GM12891 (cell line): Measurements from ENCODE around the gene CCDC197.

Experiments used
- DNase-seq: peaks from one replicate; pipeline ENCODE4 v3.0.0; 2011; ENCODE audit warnings: low spot score; ENCODE audit not compliant: insufficient read length
- FAIRE-seq: peaks from 2 replicates; lab custom pipeline; 2011; peaks lifted over from hg19 to GRCh38; lab: Jason Lieb, UNC
- PAX5 ChIP-seq: IDR thresholded peaks from 2 replicates; pipeline ENCODE4 v1.6.1; 2011; ENCODE audit warnings: low read length, moderate library complexity, mild to moderate bottlenecking; ENCODE audit not compliant: insufficient read depth, severe bottlenecking
- POLR2A ChIP-seq: IDR thresholded peaks from 2 replicates; pipeline ENCODE4 v1.6.1; 2011; ENCODE audit warnings: low read depth, low read length, control low read depth
- POLR2AphosphoS5 ChIP-seq: IDR thresholded peaks from 2 replicates; pipeline ENCODE4 v1.6.1; 2011; ENCODE audit warnings: low read depth, low read length, control low read depth
- POU2F2 ChIP-seq: IDR thresholded peaks from 2 replicates; pipeline ENCODE4 v1.6.1; 2011; ENCODE audit warnings: low read depth, mild to moderate bottlenecking, control low read depth, low read length, moderate library complexity
- SPI1 ChIP-seq: IDR thresholded peaks from 2 replicates; pipeline ENCODE4 v1.6.1; 2011; ENCODE audit warnings: low read depth, low read length, control low read depth
- TAF1 ChIP-seq: IDR thresholded peaks from 2 replicates; pipeline ENCODE4 v1.6.1; 2011; ENCODE audit warnings: low read depth, low read length, control low read depth

The CCDC197 gene

GRCh38 chr14:93954900-93955849, 41.9 kb upstream of the CCDC197 start:
- DNase-seq = peak; percentile 67
- peak; percentile 86 for FAIRE-seq
- TF ChIP-seq SPI1 (peak; percentile 92), POU2F2 (no peak), POLR2A (peak; percentile 65), TAF1 (0 out of 2 replicates have a peak, but pooled peaks have one; percentile 59), PAX5 (no peak), POLR2AphosphoS5 (peak; percentile 61; the same call in 1 of the 2 replicates)

- FAIRE-seq (no peak), DNase-seq (no peak)
- TF ChIP-seq POLR2A (no peak), SPI1 (no peak), POLR2AphosphoS5 (no peak), POU2F2 (no peak), TAF1 (no peak), PAX5 (no peak)
These were observed 41.1 kb upstream of the CCDC197 start for GRCh38 chr14:93955850-93956481.

GRCh38 chr14:93956514-93957332, 40.4 kb upstream of the CCDC197 start:
- DNase-seq (no peak), FAIRE-seq (no peak)
- no peak for TF ChIP-seq SPI1
- no peak for TF ChIP-seq TAF1
- no peak for TF ChIP-seq POLR2A
- TF ChIP-seq POLR2AphosphoS5 = peak; percentile 45; the same call in 1 of the 2 replicates
- 0 out of 2 replicates have a peak, but pooled peaks have one; percentile 29 for TF ChIP-seq POU2F2
- TF ChIP-seq PAX5 = no peak

GRCh38 chr14:93957333-93957710, 39.8 kb upstream of the CCDC197 start:
- no peak for DNase-seq
- FAIRE-seq = no peak

GRCh38 chr14:93957751-93958566, 39.1 kb upstream of the CCDC197 start:
- DNase-seq (no peak), FAIRE-seq (no peak)
- TF ChIP-seq POLR2AphosphoS5 = peak; percentile 17; the same call in 1 of the 2 replicates
- TF ChIP-seq PAX5 = no peak
- peak; percentile 46; the same call in 1 of the 2 replicates for TF ChIP-seq POLR2A
- TF ChIP-seq POU2F2 = no peak
- peak; percentile 51; the same call in 1 of the 2 replicates for TF ChIP-seq SPI1

More at GRCh38 chr14:93957333-93957710, 39.8 kb upstream of the CCDC197 start:
- TF ChIP-seq TAF1 (no peak), PAX5 (no peak), POLR2AphosphoS5 (0 out of 2 replicates have a peak, but pooled peaks have one; percentile 1), POU2F2 (0 out of 2 replicates have a peak, but pooled peaks have one; percentile 7), SPI1 (no peak)

- TF ChIP-seq PAX5 (no peak), POU2F2 (no peak), SPI1 (no peak)
- no peak for DNase-seq
- peak; percentile 51 for FAIRE-seq
These were observed 38.4 kb upstream of the CCDC197 start for GRCh38 chr14:93958567-93959238.

GRCh38 chr14:93959239-93960107, 37.6 kb upstream of the CCDC197 start:
- TF ChIP-seq POLR2A (peak; percentile 94), SPI1 (peak; percentile 73), TAF1 (peak; percentile 87), POLR2AphosphoS5 (peak; percentile 96), POU2F2 (peak; percentile 97), PAX5 (no peak)
- FAIRE-seq (peak; percentile 97), DNase-seq (peak; percentile 82)

- DNase-seq (no peak), FAIRE-seq (no peak)
- no peak for TF ChIP-seq SPI1
- TF ChIP-seq TAF1 = 0 out of 2 replicates have a peak, but pooled peaks have one; percentile 31
- peak; percentile 44 for TF ChIP-seq POU2F2
- peak; percentile 55; the same call in 1 of the 2 replicates for TF ChIP-seq POLR2A
- TF ChIP-seq POLR2AphosphoS5 = no peak
These were observed 37.0 kb upstream of the CCDC197 start for GRCh38 chr14:93960108-93960475.
